OCI-M2 (cell line): ENCODE data around the gene NCAPG2.

Experiments used
- DNase-seq: peaks from one replicate; lab custom pipeline; 2025; ENCODE audit not compliant: unreplicated experiment; lab: John Stamatoyannopoulos, UW

The NCAPG2 gene

DNA sequence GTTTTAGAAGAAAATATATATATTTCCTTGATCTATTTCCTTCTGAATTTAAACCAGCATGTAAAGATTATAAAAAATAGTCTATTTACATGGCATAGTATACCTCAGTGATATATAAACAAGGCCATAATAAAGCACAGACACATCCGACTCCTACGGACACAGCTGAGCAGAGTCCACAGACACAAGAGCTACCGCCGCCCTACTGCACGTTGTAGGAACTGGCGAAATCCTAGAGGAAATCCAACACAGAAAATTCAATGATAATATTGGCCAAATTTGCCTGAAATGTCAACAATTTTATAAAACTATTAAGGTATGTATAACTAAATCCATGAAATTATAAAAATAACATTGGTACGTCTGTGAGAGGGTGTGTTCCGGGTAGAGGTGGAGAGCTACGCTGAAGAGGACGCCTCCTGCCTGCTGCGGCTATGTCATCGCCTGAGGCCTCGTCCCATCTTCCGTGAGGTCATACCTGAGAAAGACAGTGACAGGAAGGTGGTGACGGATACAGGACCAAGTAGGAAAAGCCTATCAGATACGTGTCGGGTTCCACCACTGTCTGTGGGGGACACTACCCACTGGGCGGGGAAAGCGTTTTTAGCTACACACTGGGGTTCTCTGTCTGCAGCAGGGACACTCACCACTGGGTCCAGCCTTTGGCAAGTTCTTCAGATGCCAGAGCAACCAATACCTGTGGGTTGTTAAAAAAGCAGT is 29.3 kb upstream of the NCAPG2 start:
- no peak for DNase-seq

DNA sequence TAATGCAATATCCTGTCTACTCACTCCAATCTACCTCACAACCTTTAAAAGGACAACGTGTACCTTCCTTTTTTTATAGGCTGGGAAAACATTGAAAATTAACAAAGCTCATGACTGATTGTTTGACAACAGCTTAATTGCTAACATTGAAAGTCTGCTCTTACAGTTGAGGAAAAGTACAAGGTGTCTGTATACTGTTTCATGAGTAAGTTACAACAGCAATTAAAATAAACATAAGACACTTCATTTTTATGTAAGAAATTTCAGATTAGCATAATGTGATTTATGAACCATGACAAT is 28.6 kb upstream of the NCAPG2 start:
- no peak for DNase-seq

DNA sequence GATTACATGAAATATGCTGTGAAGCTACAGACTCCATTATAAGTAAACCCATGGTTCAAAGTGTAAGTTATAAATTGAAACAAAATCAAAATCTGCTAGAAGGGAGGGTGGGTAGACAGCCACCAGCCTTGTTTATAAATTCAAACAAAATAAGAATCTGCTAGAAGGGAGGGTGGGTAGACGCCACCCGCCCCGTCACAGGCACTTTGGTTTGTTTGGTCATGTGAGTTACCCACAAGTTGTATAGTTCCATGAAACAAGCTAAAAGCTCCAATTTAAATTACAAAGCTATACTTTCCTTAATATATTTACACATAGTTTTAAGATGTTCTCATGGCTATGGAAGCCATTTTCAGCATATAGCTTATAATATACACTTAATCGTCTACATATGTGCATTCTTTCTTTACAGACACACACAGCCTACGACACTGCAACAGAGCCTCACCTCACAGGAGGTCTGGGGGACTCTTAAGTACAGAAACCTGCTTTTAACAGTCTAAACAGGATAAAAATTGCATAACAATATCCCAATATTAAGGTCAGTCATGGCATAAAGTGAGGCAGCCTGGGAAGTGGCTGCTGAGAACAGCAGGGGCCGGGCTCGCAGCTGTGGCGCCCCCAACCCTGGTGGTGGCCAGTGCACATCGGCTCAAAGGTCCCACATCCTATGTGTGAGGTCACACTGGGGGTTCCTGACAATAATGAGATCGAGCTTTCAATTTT is 28.1 kb upstream of the NCAPG2 start:
- DNase-seq: no peak

DNA sequence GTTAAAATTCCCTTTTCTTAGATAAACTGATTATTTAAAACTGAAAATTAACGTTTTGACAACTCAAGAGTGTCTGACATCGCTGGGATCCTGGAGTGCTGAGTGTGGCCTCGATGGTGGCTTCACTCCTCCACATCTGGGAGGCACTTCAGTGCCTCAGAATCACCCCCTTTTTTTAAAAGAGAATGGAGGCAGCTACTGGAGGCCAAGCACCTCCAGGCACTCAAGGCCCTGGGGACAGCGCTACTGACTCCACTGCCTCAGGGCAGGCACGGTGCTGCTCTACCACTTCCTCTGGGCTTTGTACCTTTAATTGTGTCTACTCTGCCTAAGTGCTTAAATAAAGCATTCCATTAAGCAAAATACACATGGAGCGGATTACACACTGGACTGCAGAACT is 27.2 kb upstream of the NCAPG2 start:
- no peak for DNase-seq

DNA sequence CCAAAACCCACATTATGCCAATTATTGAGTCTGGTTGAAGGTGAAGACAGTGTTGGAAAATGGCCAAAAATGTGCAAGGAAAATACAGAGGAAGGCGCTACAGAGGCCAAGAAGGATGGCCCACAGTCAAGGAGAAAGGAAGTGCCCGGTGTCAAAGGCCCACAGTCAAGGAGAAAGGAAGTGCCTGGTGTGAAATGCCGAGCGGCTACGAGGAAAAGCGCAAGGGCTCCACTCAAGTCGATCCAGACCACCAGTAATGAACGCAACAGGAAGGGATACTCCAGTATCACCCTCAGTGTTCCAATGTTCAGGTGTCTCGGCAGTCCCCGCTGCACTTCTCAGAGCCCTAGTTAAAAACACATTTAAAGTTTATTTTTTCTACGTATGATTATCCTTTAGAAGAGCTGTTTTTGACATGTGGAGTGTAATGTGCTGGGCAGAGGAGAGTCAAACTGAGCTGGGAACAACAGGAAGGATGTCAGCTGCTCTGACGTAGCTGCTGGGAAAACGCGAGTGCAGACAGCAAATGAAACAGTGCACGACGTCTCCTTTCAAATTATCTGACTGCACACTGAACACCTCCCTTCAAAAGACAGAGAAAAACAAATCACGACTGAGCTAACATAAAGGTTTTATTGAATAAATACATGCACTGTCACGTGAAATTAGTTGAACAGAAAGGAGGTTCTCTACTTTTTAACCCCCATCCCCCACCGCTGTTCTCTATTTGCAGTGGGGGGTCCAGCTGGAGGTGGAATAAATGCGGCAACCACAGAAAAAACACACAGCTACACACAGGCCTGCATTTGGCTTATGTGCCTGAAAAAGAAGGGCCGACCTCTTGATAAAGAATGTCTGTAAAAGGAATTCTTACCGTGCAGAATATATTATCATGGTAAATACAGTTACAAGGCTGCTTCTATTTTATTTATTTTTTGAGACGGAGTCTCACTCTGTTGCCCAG is 26.1 kb upstream of the NCAPG2 start:
- no peak for DNase-seq

DNA sequence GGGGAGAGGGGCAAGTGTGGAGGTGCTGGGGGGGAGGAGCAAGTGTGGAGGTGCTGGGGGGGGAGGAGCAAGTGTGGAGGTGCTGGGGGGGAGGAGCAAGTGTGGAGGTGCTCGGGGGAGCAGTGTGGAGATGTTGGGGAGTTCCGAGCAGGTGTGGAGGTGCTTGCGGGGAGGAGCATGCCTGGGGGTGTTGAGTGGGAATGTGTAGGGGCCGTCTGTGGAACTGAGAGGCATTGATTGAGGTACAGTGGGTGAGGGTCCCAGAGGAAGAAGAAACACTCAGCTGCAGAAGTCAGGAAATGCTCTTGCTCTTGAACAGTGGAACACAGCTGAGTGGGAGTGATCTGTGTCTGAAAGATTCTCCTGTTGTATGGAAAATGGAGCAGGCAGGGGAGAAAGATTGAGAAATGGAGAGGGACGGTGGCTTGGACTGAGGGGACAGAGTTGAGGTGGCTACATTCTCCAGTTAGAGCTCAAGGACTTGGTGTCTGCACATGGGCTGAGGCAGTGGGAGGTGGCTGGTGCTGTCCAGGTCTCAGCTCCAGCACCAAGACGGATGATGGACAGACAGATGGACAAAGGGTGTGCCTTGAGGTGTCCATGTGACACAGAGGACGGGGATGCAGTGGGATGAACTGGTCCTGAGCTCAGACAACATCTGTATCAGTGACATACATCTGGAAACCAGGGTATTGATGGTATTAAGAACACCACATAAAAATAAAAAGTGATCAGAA is 25.2 kb upstream of the NCAPG2 start:
- DNase-seq: no peak

DNA sequence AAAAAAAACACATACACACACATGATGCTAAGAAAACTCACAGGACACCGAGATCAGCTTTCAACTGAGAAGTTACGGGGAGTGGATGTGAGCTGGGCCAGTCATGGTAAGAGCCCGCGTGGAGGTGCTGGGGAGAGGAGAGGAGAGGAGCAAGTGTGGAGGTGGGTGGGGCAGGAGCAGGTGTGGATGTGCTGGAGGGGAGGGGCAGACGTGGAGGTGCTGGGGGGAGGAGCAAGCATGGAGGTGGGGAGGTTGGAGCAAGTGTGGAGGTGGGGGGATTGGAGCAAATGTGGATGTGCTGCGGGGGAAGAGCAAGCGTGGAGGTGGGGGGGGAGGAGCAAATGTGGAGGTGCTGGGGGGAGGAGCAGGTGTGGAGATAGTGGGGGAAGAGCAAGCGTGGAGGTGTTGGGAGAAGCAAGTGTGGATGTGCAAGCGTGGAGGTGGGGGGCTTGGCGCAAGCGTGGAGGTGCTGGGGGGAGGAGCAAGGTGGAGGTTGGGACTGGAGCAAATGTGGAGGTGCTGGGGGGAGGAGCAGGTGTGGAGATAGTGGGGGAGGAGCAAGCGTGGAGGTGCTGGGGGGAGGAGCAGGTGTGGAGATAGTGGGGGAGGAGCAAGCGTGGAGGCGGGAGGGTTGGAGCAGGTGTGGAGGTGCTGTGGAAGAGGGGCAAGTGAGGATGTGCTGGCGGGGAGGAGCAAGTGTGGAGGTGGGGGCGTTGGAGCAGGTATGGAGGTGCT is 24.5 kb upstream of the NCAPG2 start:
- DNase-seq: no peak

DNA sequence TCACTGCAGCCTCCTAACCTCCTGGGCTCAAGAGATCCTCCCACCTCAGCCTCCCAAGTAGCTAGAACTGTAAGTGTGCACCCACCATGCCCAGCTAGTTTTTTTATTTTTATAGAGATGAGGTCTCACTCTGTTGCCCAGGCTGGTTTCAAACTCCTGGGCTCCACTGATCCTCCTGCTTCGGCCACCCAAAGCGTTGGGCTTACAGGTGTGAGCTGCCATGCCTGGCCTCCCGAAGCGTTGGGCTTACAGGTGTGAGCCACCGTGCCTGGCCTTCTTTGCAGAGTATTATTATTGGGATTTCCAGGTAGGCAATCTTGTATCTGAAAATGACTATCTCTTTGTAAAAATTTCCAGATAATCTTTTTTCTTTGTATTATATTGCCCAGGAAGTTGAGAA is 23.1 kb upstream of the NCAPG2 start:
- DNase-seq: no peak

DNA sequence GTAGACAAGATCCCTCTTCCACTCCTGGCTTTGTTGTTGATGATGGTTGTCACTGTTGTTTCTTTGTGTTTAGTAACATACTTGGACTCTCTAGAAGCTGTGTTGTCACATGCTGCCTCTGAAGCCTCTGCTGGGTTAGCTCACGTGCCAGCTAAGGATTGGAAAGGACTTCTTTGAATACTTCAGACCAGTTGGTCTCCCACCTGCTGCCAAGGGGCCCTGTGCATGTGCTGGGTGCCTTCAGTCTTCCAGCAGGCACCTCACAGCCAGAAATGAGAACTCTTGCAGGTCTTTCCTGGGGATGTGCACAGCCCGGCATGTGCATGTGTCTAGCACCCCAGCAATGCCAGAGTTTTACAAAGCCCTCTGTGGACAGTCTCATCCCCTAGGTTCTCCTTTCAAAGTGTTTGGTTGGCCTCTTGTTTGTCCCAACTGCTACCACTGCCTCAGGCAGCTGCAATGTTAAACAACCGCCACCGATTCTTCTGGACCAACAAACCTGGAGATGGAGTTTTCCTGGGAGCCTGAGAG is 21.7 kb upstream of the NCAPG2 start:
- DNase-seq: no peak

DNA sequence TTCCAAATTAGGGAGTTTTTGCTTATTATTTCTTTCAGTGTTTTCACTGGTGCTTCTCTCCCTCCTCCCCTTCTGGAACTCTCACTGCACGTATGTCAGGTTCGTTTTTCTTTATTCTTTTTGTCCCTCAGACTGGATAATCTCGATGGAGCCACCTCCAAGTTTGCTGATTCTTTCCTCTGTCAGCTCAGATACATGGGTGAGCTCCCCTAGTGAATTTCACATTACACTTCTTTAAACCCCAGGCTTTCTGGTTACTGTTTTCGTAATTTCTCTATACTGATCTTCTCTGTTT is 20.8 kb upstream of the NCAPG2 start:
- DNase-seq: no peak

DNA sequence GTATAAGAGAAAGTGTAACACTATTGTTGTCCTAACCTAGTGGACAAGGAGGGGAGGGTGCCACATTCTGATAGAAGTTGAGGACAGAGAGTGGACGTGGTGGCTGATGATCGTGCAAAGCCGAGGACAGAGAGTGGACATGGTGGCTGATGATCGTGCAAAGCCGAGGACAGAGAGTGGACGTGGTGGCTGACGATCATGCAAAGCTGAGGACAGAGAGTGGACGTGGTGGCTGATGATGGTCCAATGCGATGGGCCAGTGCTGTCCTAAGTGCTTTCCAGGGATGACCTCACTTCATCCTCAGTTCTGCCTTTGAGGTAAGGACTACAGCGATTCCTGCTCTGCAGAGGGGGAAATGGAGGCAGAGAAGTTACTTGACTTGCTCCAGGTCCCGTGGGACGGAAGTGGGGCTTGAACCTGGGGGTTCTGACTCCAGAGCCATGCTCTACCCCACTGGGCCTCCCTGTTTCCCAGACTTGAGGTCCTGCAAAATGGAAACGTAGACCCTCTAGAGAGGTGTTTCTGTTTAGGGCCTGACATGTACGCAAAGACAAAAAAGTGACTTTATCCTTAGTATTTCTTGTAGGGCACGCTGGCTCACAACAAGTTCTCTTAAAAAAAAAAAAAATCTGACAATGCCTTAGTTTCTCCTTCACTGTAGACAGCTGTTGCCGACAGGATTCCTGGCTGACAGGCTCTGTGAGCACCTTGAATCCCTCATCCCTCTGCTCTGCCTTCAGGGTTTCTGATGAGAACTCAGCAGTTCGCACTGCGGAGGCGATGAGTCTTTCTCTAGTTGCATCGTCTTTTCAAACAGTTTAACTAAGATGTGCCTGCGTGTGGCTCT is 20.3 kb upstream of the NCAPG2 start:
- DNase-seq: no peak

DNA sequence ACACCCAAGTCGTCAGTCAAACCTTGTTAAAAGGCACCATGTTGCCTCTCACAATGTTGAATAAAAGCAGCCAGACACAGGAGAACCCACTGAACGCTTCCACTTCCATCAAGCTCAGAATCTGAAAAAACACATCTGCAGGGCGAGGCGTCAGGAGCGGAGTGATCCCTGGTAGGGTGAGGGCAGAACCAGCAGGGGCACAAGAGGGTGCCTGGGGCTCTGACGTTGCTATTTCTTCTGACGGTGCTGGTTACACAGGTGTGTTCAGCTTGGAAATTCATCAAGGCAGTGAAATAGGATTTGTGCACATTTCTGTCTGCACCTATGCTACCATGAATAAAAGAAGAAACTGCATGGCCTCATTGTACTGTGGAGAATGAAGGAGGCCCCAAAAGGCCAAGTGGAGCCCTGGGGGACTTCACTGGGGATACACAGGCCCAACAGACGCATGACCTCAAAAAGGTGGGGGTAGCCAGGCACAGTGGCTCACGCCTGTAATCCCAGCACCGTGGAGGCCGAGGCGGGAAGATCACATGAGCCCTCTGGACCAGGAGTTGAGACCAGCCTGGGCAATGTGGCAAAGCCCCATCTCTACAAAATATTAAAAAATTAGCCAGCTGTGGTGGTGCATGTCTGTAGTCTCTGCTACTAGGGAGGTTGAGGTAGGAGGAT is 19.2 kb upstream of the NCAPG2 start:
- no peak for DNase-seq

DNA sequence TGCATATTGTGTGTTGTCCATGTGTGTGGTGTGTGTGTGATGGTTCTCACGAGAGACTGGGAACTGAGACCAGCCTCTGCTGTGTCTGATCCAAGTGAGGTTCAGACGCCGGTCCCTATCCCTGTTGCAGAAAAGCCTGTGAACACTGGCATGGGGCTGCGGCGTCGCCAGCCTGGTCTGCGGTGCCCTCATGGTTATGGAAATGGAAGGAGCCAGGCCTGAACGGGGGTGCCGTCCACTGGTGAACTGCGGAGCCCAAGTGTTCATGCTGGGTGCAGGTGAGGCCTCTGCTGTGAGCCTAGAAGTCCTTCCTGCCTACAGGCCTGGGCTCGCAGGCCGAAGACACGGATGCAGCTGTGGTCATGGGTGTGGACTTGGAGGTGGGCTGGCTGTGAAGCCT is 18.7 kb upstream of the NCAPG2 start:
- DNase-seq: no peak

DNA sequence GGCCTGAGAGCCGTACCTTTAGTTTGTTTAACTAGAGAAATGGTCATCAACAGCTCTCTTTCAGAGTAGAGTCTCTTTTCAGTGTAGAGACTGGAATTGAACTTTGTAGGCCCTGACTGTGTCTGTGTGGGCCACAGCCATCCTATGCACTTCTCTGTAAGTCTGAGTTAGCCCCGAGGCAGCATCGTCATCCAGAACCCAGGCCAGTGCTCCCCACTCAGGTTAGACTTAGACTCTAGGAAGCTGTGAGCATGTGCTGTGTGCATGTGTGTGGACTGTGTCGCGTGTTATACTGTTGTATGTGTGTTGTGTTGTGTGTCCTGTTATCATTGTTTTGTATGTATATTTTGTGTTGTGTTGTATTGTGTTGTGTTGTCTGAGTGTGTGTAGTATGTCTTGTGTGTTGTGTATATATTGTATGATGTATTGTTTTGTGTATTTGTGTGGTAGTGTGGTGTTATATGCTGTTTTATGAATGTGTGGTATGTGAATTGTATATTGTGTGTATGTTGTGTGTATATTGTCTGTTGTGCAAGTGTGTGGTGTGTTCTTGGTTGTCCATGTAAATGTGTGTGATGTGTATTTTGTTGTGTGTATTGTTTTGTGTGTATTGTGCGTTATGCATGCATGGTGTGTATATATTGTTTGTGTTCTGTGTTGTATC is 18.1 kb upstream of the NCAPG2 start:
- DNase-seq: no peak

DNA sequence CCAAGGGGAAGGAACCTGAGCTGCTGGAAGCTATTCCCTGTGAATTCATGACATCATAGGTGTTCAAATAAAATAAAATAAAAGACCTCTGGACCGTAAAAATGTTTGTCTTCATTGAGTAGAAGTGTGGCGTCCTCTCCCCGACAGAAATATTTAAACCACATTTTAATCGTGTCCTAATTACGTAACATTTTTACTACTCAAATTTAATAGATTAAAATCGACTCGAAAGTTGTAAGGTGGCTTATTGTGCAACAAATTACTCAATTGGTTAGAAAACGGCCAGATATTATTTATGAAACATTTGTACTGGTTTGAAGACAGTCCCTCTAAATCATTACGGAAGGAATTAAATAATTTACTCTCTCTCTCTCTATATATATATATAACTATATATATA is 15.5 kb upstream of the NCAPG2 start:
- no peak for DNase-seq

DNA sequence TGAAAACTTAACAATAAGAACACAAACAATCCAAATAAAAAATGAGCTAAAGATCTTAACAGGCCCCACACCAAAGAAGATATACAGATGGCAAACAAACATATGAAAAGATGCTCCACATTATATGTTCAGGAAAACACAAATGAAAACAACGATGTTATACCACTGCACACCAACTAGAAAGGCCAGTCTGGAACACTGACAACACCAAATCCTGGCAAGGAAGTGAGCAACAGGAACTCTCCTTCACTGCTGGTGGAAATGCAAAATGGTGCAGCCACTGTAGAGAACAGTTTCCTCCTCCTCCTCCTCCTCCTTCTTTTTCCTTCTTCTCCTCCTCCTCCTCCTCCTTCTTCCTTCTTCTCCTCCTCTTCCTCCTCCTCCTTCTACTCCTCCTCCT is 12.2 kb upstream of the NCAPG2 start:
- no peak for DNase-seq

DNA sequence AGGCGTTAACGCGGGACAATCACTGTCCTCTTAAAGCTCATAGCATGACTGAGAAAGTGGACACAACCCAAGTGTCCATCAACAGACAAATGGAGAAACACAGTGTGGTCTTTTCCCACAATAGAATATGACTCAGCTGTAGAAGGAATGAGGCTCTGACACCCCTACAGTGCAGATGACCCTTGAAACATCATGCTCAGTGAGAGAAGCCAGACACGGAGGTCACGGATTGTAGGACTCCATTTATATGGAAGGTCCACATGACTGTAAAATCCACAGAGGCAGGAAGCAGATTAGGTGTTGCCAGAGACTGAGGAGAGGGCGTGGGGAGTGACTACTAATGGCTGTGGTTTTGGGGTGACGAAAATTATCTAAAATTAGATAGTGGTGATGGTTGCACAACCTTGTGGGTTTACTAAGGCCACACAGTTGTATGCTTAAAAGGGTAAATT is 6.1 kb upstream of the NCAPG2 start:
- no peak for DNase-seq

DNA sequence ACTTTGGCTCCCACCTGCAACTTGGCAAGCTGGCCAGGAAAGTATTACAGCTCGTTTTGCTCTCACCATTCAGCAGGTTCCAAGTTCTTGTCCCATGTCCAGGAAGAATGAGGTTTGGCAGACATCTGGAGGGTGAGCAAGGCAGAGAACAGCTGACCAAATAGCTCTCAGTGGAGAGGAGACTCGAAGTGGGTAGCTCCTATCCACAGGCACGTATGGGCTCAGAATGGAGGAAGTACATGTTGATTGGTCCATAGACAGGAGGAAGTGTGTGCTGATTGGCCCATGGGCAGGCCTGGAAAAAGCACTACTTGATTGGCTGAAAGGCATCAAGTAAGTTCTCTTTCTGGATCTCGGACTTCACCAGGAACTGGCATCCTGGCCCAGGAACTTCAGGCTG is 3.0 kb upstream of the NCAPG2 start:
- DNase-seq: no peak
